Measurements from ENCODE around the gene OR2AE1.
"Not testable (repeated sequence)": the region's sequence is repeated elsewhere in the genome, so short reads cannot be mapped to it uniquely, and the experiment has no call there.

OR2AE1 gene

GRCh38 chr7:99876933-99877332 is at the start of gene OR2AE1:
OR2AE1 (minus strand) TSS chr7:99877033; CDS start chr7:99877033, 0 bp downstream.
- DNase-seq, result no peak

DNA sequence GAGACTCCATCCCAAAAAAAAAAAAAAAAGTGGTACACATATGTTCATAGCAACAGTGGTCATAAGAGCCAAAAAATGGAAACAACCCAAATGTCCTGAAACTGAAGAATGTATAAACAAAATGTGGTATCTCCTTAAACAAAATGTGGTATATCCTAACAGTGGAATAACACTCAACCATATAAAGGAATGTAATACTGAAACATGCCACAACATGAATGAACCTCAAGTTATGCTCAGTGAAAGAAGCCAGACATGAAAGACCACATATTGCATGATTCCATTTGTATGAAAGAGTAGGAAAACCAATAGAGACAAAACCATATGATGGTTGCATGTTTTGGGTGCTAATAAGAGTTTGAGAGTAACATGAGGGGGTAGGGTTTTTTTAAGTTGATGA is 49.5 kb upstream of the OR2AE1 start:
- DNase-seq, result no peak

- no peak for DNase-seq
Observed at GRCh38 chr7:99923200-99923599, 46.4 kb upstream of the OR2AE1 start.

- no peak for DNase-seq
Observed at GRCh38 chr7:99920149-99920548, 43.3 kb upstream of the OR2AE1 start.

DNA sequence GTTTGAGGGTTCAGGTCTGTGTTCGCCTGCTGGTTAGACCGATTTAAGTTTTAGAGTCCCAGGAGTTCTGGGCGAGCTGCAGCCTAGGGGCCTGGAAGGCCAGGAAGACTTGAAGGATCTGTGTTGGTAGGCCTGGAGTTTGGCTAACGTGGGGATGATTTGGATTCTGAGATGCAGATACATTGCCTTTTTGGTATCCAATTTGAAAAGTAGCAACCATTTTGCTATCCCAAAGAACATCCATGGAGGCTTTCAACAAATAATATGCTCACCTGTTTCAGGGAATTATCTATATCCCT is 42.9 kb upstream of the OR2AE1 start:
- no peak for DNase-seq

DNA sequence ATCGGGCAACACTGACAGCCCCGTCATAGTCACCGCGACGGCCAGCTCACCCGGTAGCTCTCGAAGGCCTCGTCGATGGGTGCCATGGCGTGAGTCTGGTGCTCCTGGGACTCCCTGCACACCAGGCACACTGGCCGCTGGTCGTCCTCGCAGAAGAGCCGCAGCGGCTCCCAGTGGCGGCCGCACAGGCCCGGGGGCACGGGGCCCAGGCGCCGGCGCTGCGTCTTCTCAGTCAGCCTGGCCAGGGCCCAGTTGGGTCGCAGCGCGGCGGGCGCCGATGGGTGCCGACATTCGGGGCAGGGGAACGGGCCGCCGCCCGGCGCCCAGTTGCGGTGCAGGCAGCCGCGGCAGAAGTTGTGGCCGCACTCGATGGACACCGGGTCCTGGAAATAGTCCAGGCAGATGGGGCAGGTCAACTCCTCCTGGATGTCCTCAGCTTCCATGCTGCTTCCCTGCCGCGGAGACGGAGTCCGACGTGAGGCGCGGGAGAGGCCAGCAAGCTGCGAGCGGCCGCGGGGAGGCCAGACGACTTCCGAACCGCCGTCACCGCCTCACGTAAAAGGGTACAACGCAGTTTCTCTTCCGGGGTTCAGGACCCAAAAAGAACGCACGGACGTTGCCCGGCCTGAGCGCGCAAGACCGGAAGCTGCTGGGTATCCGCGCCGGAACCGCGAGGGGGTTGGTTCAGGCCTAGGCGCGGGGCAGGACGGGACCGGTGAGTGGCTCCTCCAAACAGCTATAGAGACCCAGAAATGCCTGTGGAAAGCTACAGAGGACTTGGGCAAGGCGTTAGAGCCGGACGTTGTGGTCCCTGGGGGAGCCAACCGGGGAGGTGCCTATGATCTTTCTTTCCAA is 42.4 kb upstream of the OR2AE1 start, which contains the start of gene TRIM4:
Gene TRIM4 (minus strand): TSS at position 572 of the 855 bp plus-strand sequence. CDS start 129 bp downstream, at position 443.
- peak; percentile 91 for DNase-seq

GRCh38 chr7:99910976-99911375 is 34.1 kb upstream of the OR2AE1 start:
- no peak for DNase-seq

DNA sequence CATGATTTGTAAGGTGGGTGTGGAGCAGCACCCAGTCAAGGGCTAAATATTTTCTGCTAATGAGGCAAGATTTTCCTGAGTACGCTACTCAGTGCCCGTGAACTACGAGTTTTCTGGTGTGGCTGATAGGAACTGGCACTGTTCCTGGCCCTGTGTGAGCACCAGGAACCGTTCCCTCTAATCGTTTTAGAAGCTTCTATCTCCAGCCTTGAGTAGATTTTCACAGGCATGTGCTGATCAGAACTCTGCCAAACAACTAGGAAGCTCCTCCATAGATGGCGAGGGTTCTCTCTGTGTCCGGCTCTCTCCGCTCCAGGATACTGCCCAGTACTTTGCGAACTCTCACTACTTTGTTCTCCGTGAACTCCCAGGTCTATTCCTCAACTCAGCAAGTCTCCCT is 24.7 kb upstream of the OR2AE1 start:
- DNase-seq, result no peak

DNA sequence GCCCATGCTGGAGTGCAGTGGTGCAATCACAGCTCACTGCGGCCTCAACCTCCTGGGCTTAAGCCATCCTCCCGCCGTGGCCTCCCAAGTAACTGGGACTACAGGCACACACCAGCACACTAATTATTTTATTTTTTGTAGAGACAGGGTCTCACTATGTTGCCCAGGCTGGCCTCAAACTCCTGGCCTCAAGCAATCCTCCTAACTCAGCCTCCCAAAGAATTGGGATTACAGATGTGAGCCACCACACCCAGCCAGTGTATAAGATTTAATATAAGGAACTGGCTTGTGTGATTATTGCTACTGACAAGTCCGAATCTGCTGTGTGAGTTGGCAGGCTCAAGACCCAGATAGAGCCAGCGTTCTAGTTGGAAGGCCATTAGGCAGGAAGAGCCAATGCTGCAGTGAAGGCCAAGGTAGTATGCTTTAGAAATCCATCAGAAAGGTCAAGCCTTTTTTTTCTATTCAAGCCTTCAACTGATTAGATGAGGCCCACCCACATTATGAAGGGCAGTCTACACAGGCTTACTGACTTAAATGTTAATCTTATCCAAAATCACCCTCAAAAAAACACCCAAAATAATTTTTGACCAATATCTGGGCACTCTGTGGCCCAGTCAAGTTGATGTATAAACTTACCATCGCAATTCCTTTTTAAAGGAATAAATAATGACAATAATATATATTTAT is 23.1 kb upstream of the OR2AE1 start:
- no peak for DNase-seq

- DNase-seq, result no peak
Observed at GRCh38 chr7:99898836-99899235, 22.0 kb upstream of the OR2AE1 start.

GRCh38 chr7:99898023-99898357 is 21.2 kb upstream of the OR2AE1 start:
- DNase-seq, result no peak

GRCh38 chr7:99897322-99898022 is 20.6 kb upstream of the OR2AE1 start:
- DNase-seq, result no peak

DNA sequence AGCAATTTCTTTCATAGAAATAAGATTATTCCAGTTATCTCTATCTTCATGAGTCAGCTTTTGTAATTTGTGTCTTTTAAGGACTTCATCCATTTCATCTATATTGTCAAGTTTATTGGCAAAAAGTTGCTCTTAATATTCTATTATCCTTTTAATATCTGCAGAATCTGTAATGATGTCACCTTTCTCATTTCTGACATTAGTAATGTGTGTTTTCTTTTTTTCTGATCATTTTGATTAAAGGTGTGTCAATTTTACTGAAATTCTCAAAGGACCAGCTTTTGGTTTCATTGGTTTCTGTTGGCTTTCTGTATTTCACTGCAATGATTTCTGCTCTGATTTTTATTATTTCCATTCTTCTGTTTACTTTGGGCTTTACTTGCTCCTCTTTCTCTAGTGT is 17.9 kb upstream of the OR2AE1 start:
- DNase-seq, result no peak

DNA sequence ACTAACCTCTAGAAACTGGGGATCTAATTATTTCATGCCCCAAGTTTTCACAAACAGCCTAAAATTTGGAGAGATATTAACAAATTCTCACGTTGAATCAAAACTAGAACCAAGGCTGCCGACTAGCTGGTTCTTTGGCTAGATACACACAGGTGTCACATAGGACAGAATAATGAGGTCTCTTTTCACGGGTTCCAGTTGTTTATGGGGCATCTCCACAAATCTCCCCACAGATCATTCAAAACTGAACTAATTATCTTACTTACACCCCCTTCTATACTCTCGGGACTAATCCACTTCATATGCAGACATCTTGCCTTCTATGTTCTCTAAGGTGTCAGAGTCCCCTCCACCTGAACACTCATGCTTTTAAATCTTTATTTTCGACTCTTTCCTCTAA is 16.4 kb upstream of the OR2AE1 start:
- no peak for DNase-seq

DNA sequence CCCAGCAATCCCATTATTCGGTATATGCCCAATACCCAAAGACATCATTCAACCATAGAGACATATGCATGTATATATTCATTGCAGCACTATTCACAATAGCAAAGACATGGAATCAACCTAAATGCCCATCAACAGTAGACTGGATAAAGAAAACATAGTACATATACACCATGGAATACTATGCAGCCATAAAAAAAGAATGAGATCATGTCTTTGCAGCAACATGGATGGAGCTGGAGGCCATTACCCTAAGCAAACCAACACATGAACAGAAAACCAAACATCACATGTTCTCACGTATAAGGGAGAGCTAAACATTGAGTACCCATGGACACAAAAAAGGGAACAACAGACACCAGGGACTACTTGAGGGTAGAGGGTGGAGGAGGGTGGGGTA is 13.5 kb upstream of the OR2AE1 start:
- not testable (repeated sequence) for DNase-seq

GRCh38 chr7:99888366-99888765 is 11.5 kb upstream of the OR2AE1 start:
- not testable (repeated sequence) for DNase-seq

GRCh38 chr7:99881370-99881769 is 4.5 kb upstream of the OR2AE1 start:
- no peak for DNase-seq

- DNase-seq, result no peak
Observed at GRCh38 chr7:99876491-99876890, 342 bp downstream of the OR2AE1 start.

GRCh38 chr7:99868246-99868645 is 8.6 kb downstream of the OR2AE1 start:
- no peak for DNase-seq

- DNase-seq, result not testable (repeated sequence)
Observed at GRCh38 chr7:99867477-99867876, 9.4 kb downstream of the OR2AE1 start.

GRCh38 chr7:99863847-99864440 is 12.9 kb downstream of the OR2AE1 start:
- no peak for DNase-seq

DNA sequence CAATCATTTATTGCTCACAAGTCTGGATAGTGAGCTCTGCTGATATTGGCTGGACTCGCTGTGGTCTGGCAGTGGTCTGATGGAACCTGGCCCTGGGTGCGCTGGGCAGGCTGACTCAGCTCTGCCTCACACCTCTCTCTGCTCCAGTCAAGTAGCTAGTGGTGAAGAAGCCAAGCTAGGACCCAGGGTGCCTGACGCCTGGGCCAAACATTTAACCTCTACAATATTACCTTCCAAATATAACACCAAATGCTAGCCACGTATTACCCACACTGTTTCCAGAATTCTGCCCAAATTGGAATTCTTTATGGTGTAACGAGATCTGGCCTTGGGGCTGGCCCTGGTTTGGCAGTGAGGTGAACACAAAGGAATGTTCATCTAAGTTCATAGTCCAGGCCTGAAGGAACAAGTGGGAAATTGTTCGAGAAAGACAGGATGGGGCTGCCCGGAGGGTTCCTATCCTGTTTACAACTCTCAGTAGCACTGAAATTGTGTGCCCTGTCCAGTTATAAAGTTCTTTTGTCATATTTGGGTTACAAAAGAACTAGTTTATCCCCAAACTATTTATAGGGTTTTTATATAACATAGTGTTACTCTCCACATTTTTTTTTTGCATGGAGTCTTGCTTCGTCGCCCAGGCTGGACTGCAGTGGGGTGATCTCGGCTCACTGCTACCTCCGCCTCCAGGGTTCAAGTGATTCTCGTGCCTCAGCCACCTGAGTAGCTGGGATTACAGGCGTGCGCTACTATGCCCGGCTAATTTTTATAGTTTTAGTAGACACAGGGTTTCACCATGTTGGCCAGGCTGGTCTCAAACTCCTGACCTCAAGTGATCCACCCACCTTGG is 16.3 kb downstream of the OR2AE1 start:
- DNase-seq, result peak; percentile 51

- DNase-seq, result no peak
Observed at GRCh38 chr7:99855236-99855635, 21.6 kb downstream of the OR2AE1 start.
